Type B pancreatic cell (in vitro differentiated cells): ENCODE results near the gene GRK3. TPM values are rescaled to one million over a fixed set of nuclear protein-coding genes. Genes with fewer than 3 reads are reported as not detected.
A peak's percentile ranks its signal among the peaks of the same experiment; 100 is the strongest.

Experiments
- DNase-seq: peaks from one replicate; pipeline ENCODE4 v3.0.0; 2021; ENCODE audit warnings: mixed read lengths; ENCODE audit not compliant: unreplicated experiment; ENCODE audit errors: extremely low spot score
- H3K27ac Mint-ChIP-seq: 2 replicates; pipeline ENCODE4 v1.8.0; 2021; ENCODE audit warnings: mild to moderate bottlenecking, mixed read lengths
- H3K27me3 Mint-ChIP-seq: 2 replicates; pipeline ENCODE4 v1.8.0; 2021; ENCODE audit warnings: mixed read lengths
- H3K36me3 Mint-ChIP-seq: 2 replicates; pipeline ENCODE4 v1.8.0; 2021; ENCODE audit warnings: mixed read lengths
- H3K4me1 Mint-ChIP-seq: one replicate; pipeline ENCODE4 v1.8.0; 2021; ENCODE audit warnings: mixed read lengths; ENCODE audit not compliant: unreplicated experiment
- H3K4me3 Mint-ChIP-seq: 2 replicates; pipeline ENCODE4 v1.8.0; 2021; ENCODE audit warnings: mild to moderate bottlenecking, mixed read lengths
- H3K9me3 Mint-ChIP-seq: 2 replicates; pipeline ENCODE4 v1.8.0; 2021; ENCODE audit warnings: mixed read lengths
- CTCF ChIP-seq: fragments of 200-600 bp; sonication (generic); conservative IDR thresholded peaks from 2 replicates; pipeline ENCODE4 v1.5.0; 2021; ENCODE audit warnings: antibody characterized with exemption, mild to moderate bottlenecking
- total RNA-seq: library from RNA; stranded (reverse); gene quantifications from 2 replicates; pipeline ENCODE4 v1.2.1, GENCODE V29; 2021; ENCODE audit warnings: low replicate concordance

The GRK3 gene
- total RNA-seq, 1 donor from 2014 or later, result 14.0 TPM

- no peak for DNase-seq
- Mint-ChIP-seq H3K36me3 (no peaks in the 10 kb centered on the region), H3K9me3 (no peaks in the 10 kb centered on the region), H3K27me3 (peaks cover 12% of the 10 kb centered on the region), H3K27ac (no peak overlapping the region), H3K4me1 (peaks cover 10% of the 10 kb centered on the region), H3K4me3 (no peak overlapping the region)
- TF ChIP-seq CTCF, result no peak
Observed at GRCh38 chr22:25775531-25775930, 211.1 kb downstream of the GRK3 start.

- no peak overlapping the region for H3K4me3 Mint-ChIP-seq
- no peaks in the 10 kb centered on the region for H3K36me3 Mint-ChIP-seq
- DNase-seq, result no peak
- peaks cover 7% of the 10 kb centered on the region for H3K27me3 Mint-ChIP-seq
- TF ChIP-seq CTCF, result no peak
- no peaks in the 10 kb centered on the region for H3K9me3 Mint-ChIP-seq
- no peak overlapping the region for H3K27ac Mint-ChIP-seq
- peaks cover 10% of the 10 kb centered on the region for H3K4me1 Mint-ChIP-seq
Observed at GRCh38 chr22:25777411-25777810, 212.9 kb downstream of the GRK3 start.

- Mint-ChIP-seq H3K4me1 (peaks cover 8% of the 10 kb centered on the region), H3K27me3 (peaks cover 5% of the 10 kb centered on the region), H3K27ac (no peak overlapping the region), H3K9me3 (no peaks in the 10 kb centered on the region), H3K36me3 (no peaks in the 10 kb centered on the region), H3K4me3 (no peak overlapping the region)
- TF ChIP-seq CTCF, result peak; percentile 62
- DNase-seq, result no peak
Observed at GRCh38 chr22:25777870-25778269, 213.4 kb downstream of the GRK3 start.

Other genes with a start within 250 kb of the GRK3 start
- 0.10 and 0.62 TPM in 2 replicates for gene MYO18B, start 177.5 kb downstream of the GRK3 start, total RNA-seq